HepG2 (cell line): Measurements from ENCODE around the gene SLCO6A1. TPM values are rescaled to one million over a fixed set of nuclear protein-coding genes. Genes with fewer than 3 reads are reported as not detected.

Experiments used
- ATAC-seq: fragments of 200-7000 bp; cut with Tn5 transposase; 3 replicates; pipeline ENCODE4 v1.9.1; 2020; ENCODE audit warnings: mild to moderate bottlenecking, moderate library complexity
- BruUV-seq: library from RNA; stranded (reverse); fragments of 400-500 nt; replicated peaks from 2 replicates; lab custom pipeline; 2021; lab: Mats Ljungman, UMichigan
- CTCF ChIA-PET: fragments of 300-600 bp; formaldehyde crosslinking; extraction: SDS; loops from one replicate; lab custom pipeline; 2021; ENCODE audit warnings: low total read pairs, inconsistent platforms, low intra/inter-chr PET ratio; lab: Yijun Ruan, JAX
- POLR2A ChIA-PET: fragments of 350-600 bp; sonication (Branson Sonifier 250); formaldehyde crosslinking; loops from one replicate; lab custom pipeline; 2020; ENCODE audit warnings: antibody characterized with exemption, inconsistent platforms; lab: Yijun Ruan, JAX
- DNase-seq: peaks from one replicate; pipeline ENCODE4 v3.0.0-alpha.2; 2015; ENCODE audit warnings: low spot score
- FAIRE-seq: peaks from 3 replicates; lab custom pipeline; 2011; peaks lifted over from hg19 to GRCh38; lab: Jason Lieb, UNC
- H2AFZ ChIP-seq: one replicate; pipeline ENCODE4 v1.6.1; 2011; ENCODE audit warnings: low read length, inconsistent platforms
- H3K27ac ChIP-seq: fragments of 300-600 bp; 3 replicates; pipeline ENCODE4 v1.8.0; 2011; ENCODE audit warnings: mixed run types, mild to moderate bottlenecking, mixed read lengths, low read length, inconsistent platforms; ENCODE audit not compliant: insufficient read depth; ENCODE audit errors: extremely low read length
- H3K27me3 ChIP-seq, 2 experiments: fragments of 200-600 bp in 1 of 2; 2 replicates in 1 of 2; 3 replicates in 1 of 2; pipeline versions ENCODE4 v1.6.0 to v1.8.0; 2011; ENCODE audit warnings: low read length in 2 of 2, mild to moderate bottlenecking in 2 of 2, moderate library complexity in 2 of 2, inconsistent platforms in 1 of 2; ENCODE audit not compliant: insufficient read depth in 2 of 2, control insufficient read depth in 1 of 2
- H3K36me3 ChIP-seq, 2 experiments: fragments of 200-600 bp in 1 of 2; replicated peaks in 1 of 2; 2 replicates in 1 of 2; 3 replicates in 1 of 2; pipeline versions ENCODE4 v1.5.1 to v1.8.0; 2011; ENCODE audit warnings: low read length in 2 of 2, inconsistent platforms in 1 of 2; ENCODE audit not compliant: insufficient read depth in 2 of 2, control insufficient read depth in 1 of 2
- H3K4me1 ChIP-seq: 2 replicates; pipeline ENCODE4 v1.5.1; 2012; ENCODE audit warnings: low read length, inconsistent platforms; ENCODE audit not compliant: insufficient read depth
- H3K4me2 ChIP-seq: 2 replicates; pipeline ENCODE4 v1.6.0; 2011; ENCODE audit warnings: low read depth, low read length, inconsistent platforms
- H3K4me3 ChIP-seq, 3 experiments: fragments of 200-600 bp in 1 of 3; sonication (generic), shearing (Covaris generic) in 1 of 3; replicated peaks in 1 of 3; 2 replicates each; pipeline ENCODE4 v1.5.1; 2011 to 2016; ENCODE audit warnings: low read length in 3 of 3, inconsistent platforms in 2 of 3, low read depth in 2 of 3, mild to moderate bottlenecking in 2 of 3, control low read depth in 1 of 3, mixed read lengths in 1 of 3; ENCODE audit not compliant: insufficient read depth in 1 of 3
- H3K79me2 ChIP-seq: one replicate; pipeline ENCODE4 v1.6.1; 2011; ENCODE audit warnings: low read length, inconsistent platforms; ENCODE audit not compliant: insufficient read depth
- H3K9ac ChIP-seq: 2 replicates; pipeline ENCODE4 v1.6.0; 2011; ENCODE audit warnings: mild to moderate bottlenecking, low read depth, low read length, inconsistent platforms; ENCODE audit not compliant: insufficient read depth
- H3K9me3 ChIP-seq: 2 replicates; pipeline ENCODE4 v1.5.1; 2012; ENCODE audit warnings: mild to moderate bottlenecking, low read length
- H4K20me1 ChIP-seq: 2 replicates; pipeline ENCODE4 v1.6.0; 2011; ENCODE audit warnings: inconsistent platforms, mild to moderate bottlenecking, low read length, moderate library complexity; ENCODE audit not compliant: insufficient read depth
- FOXA1 ChIP-seq, 2 experiments: fragments of 450-650 bp in 1 of 2; sonication (generic) in 1 of 2; formaldehyde crosslinking in 1 of 2; IDR thresholded peaks; 2 replicates each; pipeline versions ENCODE4 v1.4.0 to v1.6.1; 2016 to 2020; ENCODE audit warnings: missing genetic modification reagents in 1 of 2
- RFXAP ChIP-seq: sonication (generic); formaldehyde crosslinking; IDR thresholded peaks from 2 replicates; pipeline ENCODE4 v1.4.0; 2020; ENCODE audit warnings: missing genetic modification reagents, borderline replicate concordance
- ZNF234 ChIP-seq: sonication (generic); formaldehyde crosslinking; conservative IDR thresholded peaks from 2 replicates; pipeline ENCODE4 v1.5.1; 2020; ENCODE audit warnings: mild to moderate bottlenecking, missing genetic modification reagents
- ZNF44 ChIP-seq: sonication (generic); formaldehyde crosslinking; IDR thresholded peaks from 2 replicates; pipeline ENCODE4 v1.5.1; 2020; ENCODE audit warnings: mild to moderate bottlenecking, missing genetic modification reagents
- ZNF776 ChIP-seq: sonication (generic); formaldehyde crosslinking; IDR thresholded peaks from 2 replicates; pipeline ENCODE4 v1.4.0; 2020; ENCODE audit warnings: mild to moderate bottlenecking, missing genetic modification reagents
- WGBS: methylation state at CpG from one replicate; pipeline ENCODE4 v1.1.6; 2017; ENCODE audit warnings: low lambda C conversion rate; 5-methylcytosine and 5-hydroxymethylcytosine counted together
- in situ Hi-C: cut with HindIII; loops from 2 replicates; pipeline ENCODE4 v1.10.0; 2017; ENCODE audit warnings: low pct_unique_long_range_greater_than_20kb; ENCODE audit not compliant: extremely low pct_ligation_motif_present
- intact Hi-C: fragments of 100-400 bp; cut with micrococcal nuclease; formaldehyde crosslinking; loops from one replicate; pipeline ENCODE4 v1.10.0; 2022; ENCODE audit not compliant: unreplicated experiment
- polyA plus RNA-seq, 8 experiments: library from polyadenylated mRNA; depleted of rRNA in 3 of 8; stranded (reverse) in 7 of 8; unstranded in 1 of 8; fragments of >200 nt; fragmentation: Illumina TruSeq in 4 of 8; extraction: Trizol in 4 of 8; gene quantifications; 2 replicates each; pipeline versions ENCODE4 v1.2.1 to v1.2.3, GENCODE V29; 2011 to 2016; ENCODE audit warnings: low read depth in 4 of 8, missing spikeins in 1 of 8, mixed read lengths in 1 of 8; ENCODE audit not compliant: insufficient read depth in 1 of 8
- total RNA-seq, 5 experiments: library from RNA; depleted of rRNA; stranded (reverse); fragments of >200 nt; fragmentation: Illumina TruSeq; extraction: Trizol; gene quantifications; 2 replicates each; pipeline ENCODE4 v1.2.3, GENCODE V29; 2016; ENCODE audit warnings: low read depth in 1 of 5
- TF ChIP-seq, protein P1 (sequence below): IDR thresholded peaks from 2 replicates; pipeline ENCODE4 v1.6.1; 2016; ENCODE audit warnings: control low read depth
- TF ChIP-seq, protein P2 (sequence below): sonication (generic); formaldehyde crosslinking; conservative IDR thresholded peaks from 2 replicates; pipeline ENCODE4 v1.8.0; 2022; ENCODE audit warnings: low read depth, missing genetic modification reagents
- TF ChIP-seq, protein P3 (sequence below), 2 experiments: fragments of 450-650 bp in 1 of 2; sonication (generic) in 1 of 2; formaldehyde crosslinking in 1 of 2; IDR thresholded peaks; 2 replicates each; pipeline versions ENCODE4 v1.6.1 to v1.8.0; 2016 to 2022; ENCODE audit warnings: antibody characterized with exemption in 1 of 2, mild to moderate bottlenecking in 1 of 2, missing genetic modification reagents in 1 of 2

SLCO6A1 gene
- total and polyA plus RNA-seq, 2 of the 13 experiments (the other 11 are each of a cell fraction or from before 2014, with no cell fraction given), result 0.31 to 0.48 TPM

DNA sequence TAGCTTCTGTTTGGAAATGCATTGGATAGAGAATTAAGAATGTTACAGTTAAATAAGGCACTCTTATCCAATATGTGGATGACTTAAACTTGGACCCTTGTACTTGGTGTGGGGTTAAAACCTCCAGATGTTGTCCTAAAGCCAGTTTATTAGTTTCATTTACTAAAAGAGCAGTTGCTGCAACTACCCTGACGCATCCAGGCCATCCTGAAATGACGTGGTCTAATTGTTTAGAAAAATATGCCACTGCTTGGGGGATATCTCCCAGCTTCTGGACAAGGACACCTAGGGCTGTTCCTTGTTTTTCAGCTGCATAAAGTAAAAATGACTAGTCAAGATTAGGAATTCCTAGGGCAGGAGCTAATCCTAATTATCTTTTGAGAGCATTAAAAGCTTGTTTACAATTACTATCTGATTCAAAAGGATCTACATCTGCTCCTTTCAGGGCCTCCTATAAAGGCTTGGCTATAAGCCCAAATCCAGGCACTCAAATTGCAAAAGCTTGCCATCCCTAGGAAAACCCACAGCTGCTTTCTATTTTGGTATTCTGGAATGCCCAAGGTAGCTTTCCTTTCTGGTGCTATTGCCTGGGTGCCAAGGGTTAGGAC, 157.0 kb downstream of the SLCO6A1 start (continued):
- TF ChIP-seq, protein P1, sequence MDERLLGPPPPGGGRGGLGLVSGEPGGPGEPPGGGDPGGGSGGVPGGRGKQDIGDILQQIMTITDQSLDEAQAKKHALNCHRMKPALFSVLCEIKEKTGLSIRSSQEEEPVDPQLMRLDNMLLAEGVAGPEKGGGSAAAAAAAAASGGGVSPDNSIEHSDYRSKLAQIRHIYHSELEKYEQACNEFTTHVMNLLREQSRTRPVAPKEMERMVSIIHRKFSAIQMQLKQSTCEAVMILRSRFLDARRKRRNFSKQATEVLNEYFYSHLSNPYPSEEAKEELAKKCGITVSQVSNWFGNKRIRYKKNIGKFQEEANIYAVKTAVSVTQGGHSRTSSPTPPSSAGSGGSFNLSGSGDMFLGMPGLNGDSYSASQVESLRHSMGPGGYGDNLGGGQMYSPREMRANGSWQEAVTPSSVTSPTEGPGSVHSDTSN, result no peak
- TF ChIP-seq, protein P2, sequence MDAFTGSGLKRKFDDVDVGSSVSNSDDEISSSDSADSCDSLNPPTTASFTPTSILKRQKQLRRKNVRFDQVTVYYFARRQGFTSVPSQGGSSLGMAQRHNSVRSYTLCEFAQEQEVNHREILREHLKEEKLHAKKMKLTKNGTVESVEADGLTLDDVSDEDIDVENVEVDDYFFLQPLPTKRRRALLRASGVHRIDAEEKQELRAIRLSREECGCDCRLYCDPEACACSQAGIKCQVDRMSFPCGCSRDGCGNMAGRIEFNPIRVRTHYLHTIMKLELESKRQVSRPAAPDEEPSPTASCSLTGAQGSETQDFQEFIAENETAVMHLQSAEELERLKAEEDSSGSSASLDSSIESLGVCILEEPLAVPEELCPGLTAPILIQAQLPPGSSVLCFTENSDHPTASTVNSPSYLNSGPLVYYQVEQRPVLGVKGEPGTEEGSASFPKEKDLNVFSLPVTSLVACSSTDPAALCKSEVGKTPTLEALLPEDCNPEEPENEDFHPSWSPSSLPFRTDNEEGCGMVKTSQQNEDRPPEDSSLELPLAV, result no peak
- no peak for TF ChIP-seq ZNF234 (CRISPR knock-in tag)

DNA sequence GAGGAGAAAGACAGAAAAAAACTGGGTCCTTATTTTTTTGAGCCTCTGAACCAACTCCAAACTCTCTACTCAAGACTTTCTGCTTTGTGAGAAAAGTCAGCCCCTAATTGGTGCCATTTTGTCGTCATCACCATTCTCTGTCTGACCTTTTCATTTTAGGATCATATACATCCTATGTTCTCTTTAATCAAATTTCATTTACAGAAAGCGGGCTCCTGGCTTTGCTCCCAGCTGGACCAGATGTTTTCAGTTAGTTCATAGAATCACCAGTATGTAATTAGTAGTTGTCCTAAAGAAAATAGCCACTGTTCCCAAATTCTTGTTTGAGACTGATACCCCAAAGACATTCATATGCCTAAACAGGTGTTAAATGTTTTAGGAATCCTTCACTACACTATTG, 174.1 kb downstream of the SLCO6A1 start:
- no peaks in the 10 kb centered on the region for H3K79me2 ChIP-seq
- H3K9ac ChIP-seq, result no peak overlapping the region
- no peaks in the 10 kb centered on the region for H3K27me3 ChIP-seq
- no peak for FAIRE-seq
- H3K4me3 ChIP-seq, result no peak overlapping the region
- H3K9me3 ChIP-seq, result no peaks in the 10 kb centered on the region
- H3K27ac ChIP-seq, result no peak overlapping the region
- no peaks in the 10 kb centered on the region for H3K36me3 ChIP-seq
- ChIA-PET POLR2A (no interaction called here), CTCF (no interaction called here)
- H3K4me1 ChIP-seq, result no peaks in the 10 kb centered on the region
- DNase-seq, result no peak
- 12% methylated on average over 2 of the region's 2 CpGs for WGBS
- no TSS peak for BruUV-seq
- no peak overlapping the region for H3K4me2 ChIP-seq
- H2AFZ ChIP-seq, result no peak overlapping the region
- intact Hi-C loops (no loop called here), in situ Hi-C loops (no loop called here)
- ATAC-seq, result no peak
- no peaks in the 10 kb centered on the region for H4K20me1 ChIP-seq
- TF ChIP-seq FOXA1 (IDR thresholded peaks at IDR 0.05) (no peak), FOXA1 (CRISPR knock-in tag; IDR thresholded peaks at IDR 0.05) (no peak), RFXAP (CRISPR knock-in tag) (no peak), ZNF776 (CRISPR knock-in tag) (no peak), ZNF44 (CRISPR knock-in tag) (no peak)
- TF ChIP-seq, protein P3, sequence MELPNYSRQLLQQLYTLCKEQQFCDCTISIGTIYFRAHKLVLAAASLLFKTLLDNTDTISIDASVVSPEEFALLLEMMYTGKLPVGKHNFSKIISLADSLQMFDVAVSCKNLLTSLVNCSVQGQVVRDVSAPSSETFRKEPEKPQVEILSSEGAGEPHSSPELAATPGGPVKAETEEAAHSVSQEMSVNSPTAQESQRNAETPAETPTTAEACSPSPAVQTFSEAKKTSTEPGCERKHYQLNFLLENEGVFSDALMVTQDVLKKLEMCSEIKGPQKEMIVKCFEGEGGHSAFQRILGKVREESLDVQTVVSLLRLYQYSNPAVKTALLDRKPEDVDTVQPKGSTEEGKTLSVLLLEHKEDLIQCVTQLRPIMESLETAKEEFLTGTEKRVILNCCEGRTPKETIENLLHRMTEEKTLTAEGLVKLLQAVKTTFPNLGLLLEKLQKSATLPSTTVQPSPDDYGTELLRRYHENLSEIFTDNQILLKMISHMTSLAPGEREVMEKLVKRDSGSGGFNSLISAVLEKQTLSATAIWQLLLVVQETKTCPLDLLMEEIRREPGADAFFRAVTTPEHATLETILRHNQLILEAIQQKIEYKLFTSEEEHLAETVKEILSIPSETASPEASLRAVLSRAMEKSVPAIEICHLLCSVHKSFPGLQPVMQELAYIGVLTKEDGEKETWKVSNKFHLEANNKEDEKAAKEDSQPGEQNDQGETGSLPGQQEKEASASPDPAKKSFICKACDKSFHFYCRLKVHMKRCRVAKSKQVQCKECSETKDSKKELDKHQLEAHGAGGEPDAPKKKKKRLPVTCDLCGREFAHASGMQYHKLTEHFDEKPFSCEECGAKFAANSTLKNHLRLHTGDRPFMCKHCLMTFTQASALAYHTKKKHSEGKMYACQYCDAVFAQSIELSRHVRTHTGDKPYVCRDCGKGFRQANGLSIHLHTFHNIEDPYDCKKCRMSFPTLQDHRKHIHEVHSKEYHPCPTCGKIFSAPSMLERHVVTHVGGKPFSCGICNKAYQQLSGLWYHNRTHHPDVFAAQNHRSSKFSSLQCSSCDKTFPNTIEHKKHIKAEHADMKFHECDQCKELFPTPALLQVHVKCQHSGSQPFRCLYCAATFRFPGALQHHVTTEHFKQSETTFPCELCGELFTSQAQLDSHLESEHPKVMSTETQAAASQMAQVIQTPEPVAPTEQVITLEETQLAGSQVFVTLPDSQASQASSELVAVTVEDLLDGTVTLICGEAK (IDR thresholded peaks at IDR 0.05), result no peak
- TF ChIP-seq, protein P3 (CRISPR knock-in tag; IDR thresholded peaks at IDR 0.05), result no peak
